Ishikawa (cell line): ENCODE results near the gene RNF227.

Source experiments
- CEBPB ChIP-seq: IDR thresholded peaks from 2 replicates; pipeline ENCODE4 v1.6.1; 2012
- CREB1 ChIP-seq: IDR thresholded peaks from 2 replicates; pipeline ENCODE4 v1.6.1; 2012; ENCODE audit warnings: low read depth
- EGR1 ChIP-seq: IDR thresholded peaks from 2 replicates; pipeline ENCODE4 v1.6.1; 2012
- EP300 ChIP-seq: IDR thresholded peaks from 2 replicates; pipeline ENCODE4 v1.6.1; 2012; ENCODE audit warnings: borderline replicate concordance
- FOXM1 ChIP-seq: IDR thresholded peaks from 2 replicates; pipeline ENCODE4 v1.6.1; 2012; ENCODE audit warnings: low read depth, borderline replicate concordance
- MAX ChIP-seq: IDR thresholded peaks from 2 replicates; pipeline ENCODE4 v1.6.1; 2012
- NFIC ChIP-seq: IDR thresholded peaks from 2 replicates; pipeline ENCODE4 v1.6.1; 2012
- RAD21 ChIP-seq: IDR thresholded peaks from 2 replicates; pipeline ENCODE4 v1.6.1; 2012; ENCODE audit warnings: low read depth
- TAF1 ChIP-seq: IDR thresholded peaks from 2 replicates; pipeline ENCODE4 v1.6.1; 2012; ENCODE audit warnings: low read depth, mild to moderate bottlenecking
- TCF12 ChIP-seq: IDR thresholded peaks from 2 replicates; pipeline ENCODE4 v1.6.1; 2012; ENCODE audit warnings: low read depth
- YY1 ChIP-seq: IDR thresholded peaks from 2 replicates; pipeline ENCODE4 v1.6.1; 2012; ENCODE audit warnings: low read depth
- ZBTB7A ChIP-seq: IDR thresholded peaks from 2 replicates; pipeline ENCODE4 v1.6.1; 2012; ENCODE audit warnings: low read depth
- TF ChIP-seq, protein P1 (sequence below): IDR thresholded peaks from 2 replicates; pipeline ENCODE4 v1.6.1; 2012; ENCODE audit warnings: low read depth, mild to moderate bottlenecking
- TF ChIP-seq, protein P2 (sequence below): IDR thresholded peaks from 2 replicates; pipeline ENCODE4 v1.6.1; 2012

- TF ChIP-seq, protein P1, sequence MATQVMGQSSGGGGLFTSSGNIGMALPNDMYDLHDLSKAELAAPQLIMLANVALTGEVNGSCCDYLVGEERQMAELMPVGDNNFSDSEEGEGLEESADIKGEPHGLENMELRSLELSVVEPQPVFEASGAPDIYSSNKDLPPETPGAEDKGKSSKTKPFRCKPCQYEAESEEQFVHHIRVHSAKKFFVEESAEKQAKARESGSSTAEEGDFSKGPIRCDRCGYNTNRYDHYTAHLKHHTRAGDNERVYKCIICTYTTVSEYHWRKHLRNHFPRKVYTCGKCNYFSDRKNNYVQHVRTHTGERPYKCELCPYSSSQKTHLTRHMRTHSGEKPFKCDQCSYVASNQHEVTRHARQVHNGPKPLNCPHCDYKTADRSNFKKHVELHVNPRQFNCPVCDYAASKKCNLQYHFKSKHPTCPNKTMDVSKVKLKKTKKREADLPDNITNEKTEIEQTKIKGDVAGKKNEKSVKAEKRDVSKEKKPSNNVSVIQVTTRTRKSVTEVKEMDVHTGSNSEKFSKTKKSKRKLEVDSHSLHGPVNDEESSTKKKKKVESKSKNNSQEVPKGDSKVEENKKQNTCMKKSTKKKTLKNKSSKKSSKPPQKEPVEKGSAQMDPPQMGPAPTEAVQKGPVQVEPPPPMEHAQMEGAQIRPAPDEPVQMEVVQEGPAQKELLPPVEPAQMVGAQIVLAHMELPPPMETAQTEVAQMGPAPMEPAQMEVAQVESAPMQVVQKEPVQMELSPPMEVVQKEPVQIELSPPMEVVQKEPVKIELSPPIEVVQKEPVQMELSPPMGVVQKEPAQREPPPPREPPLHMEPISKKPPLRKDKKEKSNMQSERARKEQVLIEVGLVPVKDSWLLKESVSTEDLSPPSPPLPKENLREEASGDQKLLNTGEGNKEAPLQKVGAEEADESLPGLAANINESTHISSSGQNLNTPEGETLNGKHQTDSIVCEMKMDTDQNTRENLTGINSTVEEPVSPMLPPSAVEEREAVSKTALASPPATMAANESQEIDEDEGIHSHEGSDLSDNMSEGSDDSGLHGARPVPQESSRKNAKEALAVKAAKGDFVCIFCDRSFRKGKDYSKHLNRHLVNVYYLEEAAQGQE, result no peak
- TF ChIP-seq TAF1 (no peak), NFIC (no peak), ZBTB7A (no peak), YY1 (no peak), MAX (no peak), CEBPB (no peak), CREB1 (no peak), EP300 (no peak), TCF12 (no peak), EGR1 (no peak), RAD21 (peak; percentile 3; the same call in 1 of the 2 replicates), FOXM1 (no peak)
- TF ChIP-seq, protein P2, sequence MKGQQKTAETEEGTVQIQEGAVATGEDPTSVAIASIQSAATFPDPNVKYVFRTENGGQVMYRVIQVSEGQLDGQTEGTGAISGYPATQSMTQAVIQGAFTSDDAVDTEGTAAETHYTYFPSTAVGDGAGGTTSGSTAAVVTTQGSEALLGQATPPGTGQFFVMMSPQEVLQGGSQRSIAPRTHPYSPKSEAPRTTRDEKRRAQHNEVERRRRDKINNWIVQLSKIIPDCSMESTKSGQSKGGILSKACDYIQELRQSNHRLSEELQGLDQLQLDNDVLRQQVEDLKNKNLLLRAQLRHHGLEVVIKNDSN, result no peak
Observed at GRCh38 chr17:7887038-7887481, 29.0 kb downstream of the RNF227 start.
